HEK293 (cell line): ENCODE results near the gene MYCN.

ENCODE experiments used
- CTCF ChIA-PET: fragments of 350-600 bp; formaldehyde crosslinking; extraction: SDS; loops from one replicate; lab custom pipeline; 2021; ENCODE audit warnings: antibody characterized with exemption; lab: Yijun Ruan, JAX
- POLR2A ChIA-PET: fragments of 300-600 bp; formaldehyde crosslinking; extraction: SDS; loops from one replicate; lab custom pipeline; 2020; ENCODE audit warnings: antibody characterized with exemption, inconsistent platforms; lab: Yijun Ruan, JAX
- H3K27ac ChIP-seq: fragments of 200-500 bp; sonication (Bioruptor generic); 2 replicates; pipeline ENCODE4 v1.5.1; 2014; ENCODE audit warnings: low read depth, low read length, control low read depth, inconsistent platforms; ENCODE audit errors: extremely low read depth
- H3K36me3 ChIP-seq, 2 experiments: fragments of 200-500 bp in 1 of 2; sonication (Bioruptor generic) in 1 of 2; 1 replicate in 1 of 2; 2 replicates in 1 of 2; pipeline ENCODE4 v1.5.1; 2014 to 2017; ENCODE audit warnings: inconsistent platforms in 2 of 2, low read length in 2 of 2; ENCODE audit not compliant: control insufficient read depth in 2 of 2, insufficient read depth in 1 of 2
- H3K4me1 ChIP-seq: fragments of 200-500 bp; sonication (Bioruptor generic); 2 replicates; pipeline ENCODE4 v1.5.1; 2014; ENCODE audit warnings: mild to moderate bottlenecking, low read length, inconsistent platforms; ENCODE audit not compliant: control insufficient read depth, insufficient read depth
- H3K4me3 ChIP-seq: 2 replicates; pipeline ENCODE4 v1.5.1; 2011; ENCODE audit warnings: low read depth, mild to moderate bottlenecking, control low read depth, low read length, moderate library complexity
- H3K9me3 ChIP-seq: fragments of 200-500 bp; sonication (Bioruptor generic); 2 replicates; pipeline ENCODE4 v1.5.1; 2014; ENCODE audit warnings: low read depth, low read length, inconsistent platforms; ENCODE audit not compliant: control insufficient read depth, insufficient read depth
- IKZF3 ChIP-seq: fragments of 450-650 bp; IDR thresholded peaks from 2 replicates; pipeline ENCODE4 v1.5.0; 2018; ENCODE audit warnings: missing biosample characterization, mild to moderate bottlenecking, missing genetic modification characterization, moderate library complexity
- KLF8 ChIP-seq: fragments of 450-650 bp; formaldehyde crosslinking; IDR thresholded peaks from 2 replicates; pipeline ENCODE4 v1.5.1; 2016; ENCODE audit warnings: missing biosample characterization, missing genetic modification characterization
- RBAK ChIP-seq: fragments of 450-650 bp; formaldehyde crosslinking; IDR thresholded peaks from 2 replicates; pipeline ENCODE4 v1.5.1; 2016; ENCODE audit warnings: missing biosample characterization, missing genetic modification characterization
- SETDB1 ChIP-seq: IDR thresholded peaks from one replicate; pipeline ENCODE4 v1.6.1; 2017; ENCODE audit warnings: mild to moderate bottlenecking, low read length, moderate library complexity, mixed read lengths; ENCODE audit not compliant: insufficient read length
- ZBTB1 ChIP-seq: fragments of 450-650 bp; formaldehyde crosslinking; IDR thresholded peaks from 2 replicates; pipeline ENCODE4 v1.5.1; 2016; ENCODE audit warnings: missing biosample characterization, missing genetic modification characterization
- ZFHX2 ChIP-seq: fragments of 450-650 bp; formaldehyde crosslinking; conservative IDR thresholded peaks from 2 replicates; pipeline ENCODE4 v1.5.1; 2016; ENCODE audit warnings: missing biosample characterization, missing genetic modification characterization
- ZFP69B ChIP-seq: fragments of 450-650 bp; formaldehyde crosslinking; IDR thresholded peaks from 2 replicates; pipeline ENCODE4 v1.5.1; 2016; ENCODE audit warnings: missing biosample characterization, missing genetic modification characterization
- ZNF138 ChIP-seq: fragments of 450-650 bp; formaldehyde crosslinking; IDR thresholded peaks from 2 replicates; pipeline ENCODE4 v1.5.1; 2016; ENCODE audit warnings: missing biosample characterization, missing genetic modification characterization, borderline replicate concordance
- ZNF169 ChIP-seq: fragments of 450-650 bp; formaldehyde crosslinking; IDR thresholded peaks from 2 replicates; pipeline ENCODE4 v1.5.1; 2016; ENCODE audit warnings: missing biosample characterization, missing genetic modification characterization
- ZNF175 ChIP-seq: fragments of 450-650 bp; formaldehyde crosslinking; IDR thresholded peaks from 2 replicates; pipeline ENCODE4 v1.5.1; 2016; ENCODE audit warnings: missing biosample characterization, missing genetic modification characterization
- ZNF404 ChIP-seq: fragments of 450-650 bp; formaldehyde crosslinking; IDR thresholded peaks from 2 replicates; pipeline ENCODE4 v1.5.1; 2017; ENCODE audit warnings: missing biosample characterization, missing genetic modification characterization
- ZNF521 ChIP-seq: fragments of 450-650 bp; formaldehyde crosslinking; IDR thresholded peaks from 2 replicates; pipeline ENCODE4 v1.5.1; 2017; ENCODE audit warnings: missing biosample characterization, mild to moderate bottlenecking, missing genetic modification characterization
- ZNF529 ChIP-seq: fragments of 450-650 bp; formaldehyde crosslinking; IDR thresholded peaks from 2 replicates; pipeline ENCODE4 v1.5.1; 2017; ENCODE audit warnings: missing genetic modification characterization, missing biosample characterization; ENCODE audit not compliant: insufficient replicate concordance
- ZNF629 ChIP-seq: fragments of 450-650 bp; formaldehyde crosslinking; IDR thresholded peaks from 2 replicates; pipeline ENCODE4 v1.5.1; 2017; ENCODE audit warnings: missing biosample characterization, missing genetic modification characterization
- ZNF670 ChIP-seq: fragments of 450-650 bp; formaldehyde crosslinking; IDR thresholded peaks from 2 replicates; pipeline ENCODE4 v1.5.1; 2016; ENCODE audit warnings: missing biosample characterization, missing genetic modification characterization, low read depth
- ZNF785 ChIP-seq: fragments of 450-650 bp; formaldehyde crosslinking; IDR thresholded peaks from 2 replicates; pipeline ENCODE4 v1.5.1; 2016; ENCODE audit warnings: missing biosample characterization, missing genetic modification characterization
- TF ChIP-seq, protein P1 (sequence below): fragments of 450-650 bp; formaldehyde crosslinking; optimal IDR thresholded peaks from 2 replicates; pipeline ENCODE3; 2016; ENCODE audit warnings: missing biosample characterization, mild to moderate bottlenecking, missing genetic modification characterization
- TF ChIP-seq, protein P2 (sequence below): fragments of 450-650 bp; formaldehyde crosslinking; IDR thresholded peaks from 2 replicates; pipeline ENCODE4 v1.5.1; 2017; ENCODE audit warnings: missing biosample characterization, missing genetic modification characterization
- TF ChIP-seq, protein P3 (sequence below): fragments of 450-650 bp; IDR thresholded peaks from 2 replicates; pipeline ENCODE4 v1.5.1; 2018; ENCODE audit warnings: missing biosample characterization, mild to moderate bottlenecking, missing genetic modification characterization
- TF ChIP-seq, protein P4 (sequence below): fragments of 450-650 bp; formaldehyde crosslinking; IDR thresholded peaks from 2 replicates; pipeline ENCODE4 v1.5.1; 2017; ENCODE audit warnings: missing biosample characterization, missing genetic modification characterization

Gene MYCN

DNA sequence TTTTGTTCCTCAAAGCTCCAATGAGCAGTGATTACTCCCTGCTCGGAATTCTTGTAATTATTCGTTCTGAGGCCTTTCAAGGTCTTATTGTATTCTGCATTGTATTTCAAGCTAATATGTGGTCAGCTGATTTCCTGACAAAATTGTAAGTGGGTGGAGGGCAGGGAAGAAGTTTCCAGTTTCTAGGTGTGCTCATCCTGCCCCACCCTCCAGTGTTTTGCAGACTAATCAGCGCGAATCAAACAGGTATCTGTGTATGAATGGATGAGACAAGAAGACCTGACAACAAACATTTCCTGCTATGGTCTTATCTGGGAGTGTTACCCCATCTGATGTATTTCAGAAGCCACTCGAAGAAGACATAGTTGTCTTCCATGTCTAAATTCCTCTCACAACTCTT, 35.3 kb downstream of the MYCN start:
- ChIA-PET CTCF (interaction anchor here (0.6 kb wide), 1 partner anchor 64 kb away, joined by 3 read pairs; no protein-coding TSS in a partner anchor), POLR2A (no interaction called here)
- H3K27ac ChIP-seq: no peak overlapping the region

DNA sequence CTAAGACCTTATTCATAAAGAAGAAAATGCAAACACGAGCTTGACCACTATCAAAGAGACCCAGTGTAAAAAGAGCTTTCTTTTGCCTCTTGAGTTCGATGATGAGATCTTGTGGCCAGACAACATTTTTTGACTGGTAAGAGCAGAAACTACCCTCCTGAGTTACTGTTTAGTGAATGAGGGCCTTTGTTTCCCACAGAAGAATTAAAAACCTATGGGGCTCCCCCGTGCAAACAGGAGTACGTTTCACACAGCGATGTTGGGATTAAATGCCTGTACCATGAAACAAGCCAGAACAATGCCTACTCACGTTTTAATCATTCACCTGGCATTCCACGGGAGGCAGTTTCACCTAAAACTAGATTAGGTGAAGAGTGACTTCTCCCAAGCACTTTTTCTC, 36.0 kb downstream of the MYCN start:
- ChIA-PET POLR2A (no interaction called here), CTCF (no interaction called here)
- Histone ChIP-seq H3K27ac (no peak overlapping the region), H3K4me3 (no peak overlapping the region), H3K4me1 (no peaks in the 10 kb centered on the region; the same call in 1 of the 2 replicates)
- TF ChIP-seq RBAK (tag by site-specific recombination): no peak
- no peak for TF ChIP-seq ZNF629 (tag by site-specific recombination)
- no peak for TF ChIP-seq ZBTB1 (tag by site-specific recombination)
- no peak for TF ChIP-seq ZNF670 (tag by site-specific recombination)
- TF ChIP-seq, protein P1, sequence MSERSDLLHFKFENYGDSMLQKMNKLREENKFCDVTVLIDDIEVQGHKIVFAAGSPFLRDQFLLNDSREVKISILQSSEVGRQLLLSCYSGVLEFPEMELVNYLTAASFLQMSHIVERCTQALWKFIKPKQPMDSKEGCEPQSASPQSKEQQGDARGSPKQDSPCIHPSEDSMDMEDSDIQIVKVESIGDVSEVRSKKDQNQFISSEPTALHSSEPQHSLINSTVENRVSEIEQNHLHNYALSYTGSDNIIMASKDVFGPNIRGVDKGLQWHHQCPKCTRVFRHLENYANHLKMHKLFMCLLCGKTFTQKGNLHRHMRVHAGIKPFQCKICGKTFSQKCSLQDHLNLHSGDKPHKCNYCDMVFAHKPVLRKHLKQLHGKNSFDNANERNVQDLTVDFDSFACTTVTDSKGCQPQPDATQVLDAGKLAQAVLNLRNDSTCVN: no peak
- TF ChIP-seq IKZF3 (tag by site-specific recombination): no peak
- no peak for TF ChIP-seq ZFHX2 (tag by site-specific recombination)
- no peak for TF ChIP-seq ZNF529 (tag by site-specific recombination)
- no peak for TF ChIP-seq SETDB1
- no peak for TF ChIP-seq ZNF175
- no peak for TF ChIP-seq ZNF785 (tag by site-specific recombination)
- TF ChIP-seq ZFP69B (tag by site-specific recombination): no peak
- TF ChIP-seq, protein P2, sequence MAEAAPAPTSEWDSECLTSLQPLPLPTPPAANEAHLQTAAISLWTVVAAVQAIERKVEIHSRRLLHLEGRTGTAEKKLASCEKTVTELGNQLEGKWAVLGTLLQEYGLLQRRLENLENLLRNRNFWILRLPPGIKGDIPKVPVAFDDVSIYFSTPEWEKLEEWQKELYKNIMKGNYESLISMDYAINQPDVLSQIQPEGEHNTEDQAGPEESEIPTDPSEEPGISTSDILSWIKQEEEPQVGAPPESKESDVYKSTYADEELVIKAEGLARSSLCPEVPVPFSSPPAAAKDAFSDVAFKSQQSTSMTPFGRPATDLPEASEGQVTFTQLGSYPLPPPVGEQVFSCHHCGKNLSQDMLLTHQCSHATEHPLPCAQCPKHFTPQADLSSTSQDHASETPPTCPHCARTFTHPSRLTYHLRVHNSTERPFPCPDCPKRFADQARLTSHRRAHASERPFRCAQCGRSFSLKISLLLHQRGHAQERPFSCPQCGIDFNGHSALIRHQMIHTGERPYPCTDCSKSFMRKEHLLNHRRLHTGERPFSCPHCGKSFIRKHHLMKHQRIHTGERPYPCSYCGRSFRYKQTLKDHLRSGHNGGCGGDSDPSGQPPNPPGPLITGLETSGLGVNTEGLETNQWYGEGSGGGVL (tag by site-specific recombination): no peak
- TF ChIP-seq, all 188 proteins: peak for 0
- no peaks in the 10 kb centered on the region for H3K9me3 ChIP-seq
- H3K36me3 ChIP-seq: no peaks in the 10 kb centered on the region

More for the DNA sequence above, 35.3 kb downstream of the MYCN start:
- no peaks in the 10 kb centered on the region for H3K9me3 ChIP-seq
- H3K4me1 ChIP-seq: no peaks in the 10 kb centered on the region; the same call in 1 of the 2 replicates
- no peak for TF ChIP-seq KLF8 (tag by site-specific recombination)
- TF ChIP-seq, protein P3, sequence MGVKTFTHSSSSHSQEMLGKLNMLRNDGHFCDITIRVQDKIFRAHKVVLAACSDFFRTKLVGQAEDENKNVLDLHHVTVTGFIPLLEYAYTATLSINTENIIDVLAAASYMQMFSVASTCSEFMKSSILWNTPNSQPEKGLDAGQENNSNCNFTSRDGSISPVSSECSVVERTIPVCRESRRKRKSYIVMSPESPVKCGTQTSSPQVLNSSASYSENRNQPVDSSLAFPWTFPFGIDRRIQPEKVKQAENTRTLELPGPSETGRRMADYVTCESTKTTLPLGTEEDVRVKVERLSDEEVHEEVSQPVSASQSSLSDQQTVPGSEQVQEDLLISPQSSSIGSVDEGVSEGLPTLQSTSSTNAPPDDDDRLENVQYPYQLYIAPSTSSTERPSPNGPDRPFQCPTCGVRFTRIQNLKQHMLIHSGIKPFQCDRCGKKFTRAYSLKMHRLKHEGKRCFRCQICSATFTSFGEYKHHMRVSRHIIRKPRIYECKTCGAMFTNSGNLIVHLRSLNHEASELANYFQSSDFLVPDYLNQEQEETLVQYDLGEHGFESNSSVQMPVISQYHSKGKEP (tag by site-specific recombination): no peak
- no peak for TF ChIP-seq ZNF169 (tag by site-specific recombination)
- H3K4me3 ChIP-seq: no peak overlapping the region
- H3K36me3 ChIP-seq: no peaks in the 10 kb centered on the region

DNA sequence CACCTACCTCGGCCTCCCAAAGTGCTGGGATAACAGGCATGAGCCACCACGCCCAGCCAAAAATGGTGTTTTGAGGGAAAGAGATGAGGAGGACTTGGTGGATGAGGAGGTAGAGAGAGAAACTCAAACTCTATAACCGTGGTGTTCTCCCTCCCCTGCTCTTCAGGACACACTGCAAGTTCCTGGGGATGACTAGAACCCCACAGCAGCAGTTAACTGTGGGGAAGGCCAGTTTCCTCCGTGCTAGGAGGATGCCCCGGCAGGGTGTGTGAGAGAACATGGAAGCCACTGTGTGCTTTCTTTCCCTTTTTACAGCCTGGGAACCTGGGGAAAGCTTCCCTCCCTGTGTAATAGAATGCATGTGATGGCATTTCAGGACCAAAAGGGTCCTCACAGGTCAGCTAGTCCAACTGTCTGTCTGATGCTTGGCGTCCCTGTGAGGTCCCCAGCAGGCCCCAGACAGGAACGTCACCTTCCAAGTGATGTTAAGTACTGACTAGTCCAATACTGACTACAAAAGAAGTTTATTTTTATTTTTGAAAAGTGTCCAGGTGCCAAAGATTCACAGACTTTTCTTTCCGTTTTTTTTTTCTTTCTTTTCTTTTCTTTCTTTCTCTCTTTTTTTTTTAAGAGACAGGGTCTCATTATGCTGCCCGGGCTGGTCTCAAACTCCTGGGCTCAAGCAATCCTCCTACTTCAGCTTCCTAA, 38.9 kb downstream of the MYCN start:
- H3K9me3 ChIP-seq: no peaks in the 10 kb centered on the region
- no peak overlapping the region for H3K4me3 ChIP-seq
- ChIA-PET POLR2A (no interaction called here), CTCF (no interaction called here)
- no peak overlapping the region for H3K27ac ChIP-seq
- H3K4me1 ChIP-seq: no peaks in the 10 kb centered on the region
- H3K36me3 ChIP-seq: no peaks in the 10 kb centered on the region
- no peak for TF ChIP-seq ZNF521
- TF ChIP-seq, protein P2 (tag by site-specific recombination): no peak
- TF ChIP-seq, protein P4, sequence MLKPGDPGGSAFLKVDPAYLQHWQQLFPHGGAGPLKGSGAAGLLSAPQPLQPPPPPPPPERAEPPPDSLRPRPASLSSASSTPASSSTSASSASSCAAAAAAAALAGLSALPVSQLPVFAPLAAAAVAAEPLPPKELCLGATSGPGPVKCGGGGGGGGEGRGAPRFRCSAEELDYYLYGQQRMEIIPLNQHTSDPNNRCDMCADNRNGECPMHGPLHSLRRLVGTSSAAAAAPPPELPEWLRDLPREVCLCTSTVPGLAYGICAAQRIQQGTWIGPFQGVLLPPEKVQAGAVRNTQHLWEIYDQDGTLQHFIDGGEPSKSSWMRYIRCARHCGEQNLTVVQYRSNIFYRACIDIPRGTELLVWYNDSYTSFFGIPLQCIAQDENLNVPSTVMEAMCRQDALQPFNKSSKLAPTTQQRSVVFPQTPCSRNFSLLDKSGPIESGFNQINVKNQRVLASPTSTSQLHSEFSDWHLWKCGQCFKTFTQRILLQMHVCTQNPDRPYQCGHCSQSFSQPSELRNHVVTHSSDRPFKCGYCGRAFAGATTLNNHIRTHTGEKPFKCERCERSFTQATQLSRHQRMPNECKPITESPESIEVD: no peak
- TF ChIP-seq ZNF138 (tag by site-specific recombination): no peak
- no peak for TF ChIP-seq ZNF404
- TF ChIP-seq KLF8 (tag by site-specific recombination): no peak
